Prostate gland (tissue), 2 donors: ENCODE results near the gene ASIC2.

Experiments used
- CTCF ChIP-seq, 4 experiments: fragments of 200-600 bp in 2 of 4; fragments of 450-650 bp in 2 of 4; sonication (generic) in 2 of 4; IDR thresholded peaks; 1 replicate in 3 of 4; 2 replicates in 1 of 4; pipeline ENCODE4 v1.5.1; 2016 to 2019; ENCODE audit warnings: antibody characterized with exemption in 4 of 4, mild to moderate bottlenecking in 2 of 4, moderate library complexity in 2 of 4
- POLR2A ChIP-seq: fragments of 450-650 bp; IDR thresholded peaks from one replicate; pipeline ENCODE4 v1.6.1; 2016; ENCODE audit warnings: antibody characterized with exemption, mild to moderate bottlenecking
- POLR2AphosphoS5 ChIP-seq: sonication (generic); formaldehyde crosslinking; IDR thresholded peaks from one replicate; pipeline ENCODE4 v1.6.1; 2017; ENCODE audit warnings: antibody characterized with exemption

GRCh38 chr17:33056399-33057146, 236.5 kb downstream of the ASIC2 start:
- no peak for TF ChIP-seq CTCF (IDR thresholded peaks at IDR 0.05)
- no peak for TF ChIP-seq POLR2A
- TF ChIP-seq POLR2AphosphoS5 = no peak
